DOHH2 (cell line): ENCODE data around the gene ACAA1.

Experiments used
- H3F3A ChIP-seq: fragments of 200-600 bp; sonication (generic), shearing (Covaris generic); 2 replicates; pipeline ENCODE4 v1.6.0; 2016; ENCODE audit warnings: antibody characterized with exemption, mild to moderate bottlenecking; ENCODE audit not compliant: control insufficient read depth, insufficient read depth
- H3K27ac ChIP-seq: fragments of 200-600 bp; sonication (generic); 2 replicates; pipeline ENCODE4 v1.5.1; 2014; ENCODE audit warnings: low read depth, mild to moderate bottlenecking, low read length, moderate library complexity
- H3K27me3 ChIP-seq: fragments of 200-600 bp; sonication (generic); 2 replicates; pipeline ENCODE4 v1.6.1; 2014; ENCODE audit warnings: mild to moderate bottlenecking, low read length, mixed read lengths; ENCODE audit not compliant: control insufficient read depth
- H3K36me3 ChIP-seq: fragments of 200-600 bp; sonication (generic); 2 replicates; pipeline ENCODE4 v1.6.1; 2014; ENCODE audit warnings: mild to moderate bottlenecking, low read length, moderate library complexity, mixed read lengths; ENCODE audit not compliant: control insufficient read depth
- H3K4me1 ChIP-seq: fragments of 200-600 bp; sonication (generic); 2 replicates; pipeline ENCODE4 v1.6.1; 2014; ENCODE audit warnings: mild to moderate bottlenecking, low read length, mixed read lengths; ENCODE audit not compliant: control insufficient read depth
- H3K4me2 ChIP-seq: fragments of 200-600 bp; sonication (generic); 2 replicates; pipeline ENCODE4 v1.6.0; 2014; ENCODE audit warnings: mild to moderate bottlenecking, low read length, moderate library complexity
- H3K4me3 ChIP-seq: fragments of 200-600 bp; sonication (generic); 2 replicates; pipeline ENCODE4 v1.5.1; 2014; ENCODE audit warnings: mild to moderate bottlenecking, low read length, mixed read lengths
- H3K79me2 ChIP-seq: fragments of 200-600 bp; sonication (generic); 2 replicates; pipeline ENCODE4 v1.6.1; 2014; ENCODE audit warnings: mild to moderate bottlenecking, low read length, mixed read lengths; ENCODE audit not compliant: control insufficient read depth
- H3K9me2 ChIP-seq: fragments of 200-600 bp; sonication (generic); replicated peaks from 2 replicates; pipeline ENCODE4 v1.6.1; 2014; ENCODE audit warnings: mild to moderate bottlenecking, low read length, mixed read lengths; ENCODE audit not compliant: control insufficient read depth
- H3K9me3 ChIP-seq: fragments of 200-600 bp; sonication (generic); 2 replicates; pipeline ENCODE4 v1.6.1; 2014; ENCODE audit warnings: antibody characterized with exemption, low read length, mixed read lengths; ENCODE audit not compliant: control insufficient read depth, insufficient read depth
- H4K20me1 ChIP-seq: fragments of 200-600 bp; sonication (generic); 2 replicates; pipeline ENCODE4 v1.6.0; 2014; ENCODE audit warnings: low read depth, mild to moderate bottlenecking, antibody characterized with exemption, low read length, moderate library complexity; ENCODE audit not compliant: control insufficient read depth, insufficient read depth
- EZH2phosphoT487 ChIP-seq: fragments of 200-600 bp; sonication (generic); IDR thresholded peaks from 2 replicates; pipeline ENCODE4 v1.6.1; 2017; ENCODE audit warnings: borderline replicate concordance, mild to moderate bottlenecking, antibody characterized with exemption, low read length, moderate library complexity, mixed read lengths
- TF ChIP-seq, protein P1 (sequence below): fragments of 200-600 bp; sonication (generic); IDR thresholded peaks from one replicate; pipeline ENCODE4 v1.5.1; 2014; ENCODE audit warnings: antibody characterized with exemption, mild to moderate bottlenecking, low read depth, low read length; ENCODE audit not compliant: poor library complexity, severe bottlenecking

ACAA1 gene

DNA sequence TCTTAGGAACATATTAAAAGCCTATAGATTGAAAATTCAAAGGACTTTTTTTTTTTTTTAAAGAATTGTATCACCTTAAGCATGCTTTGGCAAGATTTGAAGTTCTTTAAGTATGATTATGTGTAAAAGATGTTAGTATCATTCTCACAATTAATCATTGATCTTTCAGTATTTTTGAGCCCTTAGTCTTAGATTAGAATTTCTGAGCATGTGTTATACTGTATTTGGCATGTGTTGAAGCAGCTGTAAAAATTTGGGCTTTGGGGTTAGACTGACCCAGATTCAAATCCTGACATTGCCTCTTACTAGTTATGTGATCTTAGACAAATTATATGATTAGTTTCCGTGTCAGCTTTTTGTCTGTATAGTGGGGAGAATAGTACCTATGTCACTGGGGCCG lies 34.7 kb upstream of the ACAA1 start:
- Histone ChIP-seq H3K4me2 (no peak overlapping the region), H3K4me1 (peaks cover 27% of the 10 kb centered on the region)

DNA sequence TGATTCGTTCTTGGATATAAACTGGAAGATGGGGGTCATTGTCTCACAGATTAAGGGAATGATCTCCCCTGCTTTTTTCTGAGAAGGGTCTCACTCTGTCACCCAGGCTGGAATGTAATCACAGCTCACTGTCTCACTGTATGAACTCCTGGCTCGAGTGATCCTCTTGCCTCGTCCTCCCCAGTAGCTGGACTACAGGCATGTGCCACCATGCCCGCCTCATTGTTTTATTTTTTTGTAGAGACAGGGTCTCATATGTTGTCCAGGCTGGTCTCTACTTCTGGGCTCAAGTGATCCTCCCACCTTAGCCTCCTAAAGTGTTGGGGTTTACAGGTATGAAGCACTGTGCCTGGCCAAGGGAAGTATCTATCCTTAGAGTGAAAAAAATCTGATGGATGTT lies 33.8 kb upstream of the ACAA1 start:
- no peak for TF ChIP-seq EZH2phosphoT487
- peaks cover 32% of the 10 kb centered on the region for H3K4me1 ChIP-seq

More for the DNA sequence above, 34.7 kb upstream of the ACAA1 start:
- Histone ChIP-seq H3K27me3 (no peaks in the 10 kb centered on the region), H3K4me3 (no peak overlapping the region), H3K79me2 (peaks cover 99% of the 10 kb centered on the region), H4K20me1 (peaks cover 11% of the 10 kb centered on the region; the same call in 1 of the 2 replicates), H3K36me3 (no peaks in the 10 kb centered on the region; the same call in 1 of the 2 replicates), H3F3A (no peaks in the 10 kb centered on the region), H3K9me2 (no peaks in the 10 kb centered on the region), H3K9me3 (no peaks in the 10 kb centered on the region), H3K27ac (no peak overlapping the region)
- TF ChIP-seq EZH2phosphoT487, result no peak
- TF ChIP-seq, protein P1, sequence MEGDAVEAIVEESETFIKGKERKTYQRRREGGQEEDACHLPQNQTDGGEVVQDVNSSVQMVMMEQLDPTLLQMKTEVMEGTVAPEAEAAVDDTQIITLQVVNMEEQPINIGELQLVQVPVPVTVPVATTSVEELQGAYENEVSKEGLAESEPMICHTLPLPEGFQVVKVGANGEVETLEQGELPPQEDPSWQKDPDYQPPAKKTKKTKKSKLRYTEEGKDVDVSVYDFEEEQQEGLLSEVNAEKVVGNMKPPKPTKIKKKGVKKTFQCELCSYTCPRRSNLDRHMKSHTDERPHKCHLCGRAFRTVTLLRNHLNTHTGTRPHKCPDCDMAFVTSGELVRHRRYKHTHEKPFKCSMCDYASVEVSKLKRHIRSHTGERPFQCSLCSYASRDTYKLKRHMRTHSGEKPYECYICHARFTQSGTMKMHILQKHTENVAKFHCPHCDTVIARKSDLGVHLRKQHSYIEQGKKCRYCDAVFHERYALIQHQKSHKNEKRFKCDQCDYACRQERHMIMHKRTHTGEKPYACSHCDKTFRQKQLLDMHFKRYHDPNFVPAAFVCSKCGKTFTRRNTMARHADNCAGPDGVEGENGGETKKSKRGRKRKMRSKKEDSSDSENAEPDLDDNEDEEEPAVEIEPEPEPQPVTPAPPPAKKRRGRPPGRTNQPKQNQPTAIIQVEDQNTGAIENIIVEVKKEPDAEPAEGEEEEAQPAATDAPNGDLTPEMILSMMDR, result no peak

DNA sequence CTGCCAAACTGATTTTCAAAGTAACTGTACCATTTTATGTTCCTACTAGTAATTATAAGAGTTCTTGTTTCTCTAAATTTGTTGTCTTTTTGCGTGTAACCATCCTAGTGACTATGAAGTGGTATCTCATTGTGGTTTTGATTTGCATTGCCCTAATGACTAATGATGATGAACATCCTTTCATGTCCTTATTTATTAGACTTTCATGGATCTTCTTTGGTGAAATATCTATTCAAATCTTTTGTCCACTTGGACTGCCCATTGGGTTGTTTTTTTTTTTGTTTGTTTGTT lies 32.0 kb upstream of the ACAA1 start:
- peaks cover 9% of the 10 kb centered on the region for H3K36me3 ChIP-seq
- H4K20me1 ChIP-seq, result peaks cover 11% of the 10 kb centered on the region; the same call in 1 of the 2 replicates
- peaks cover 92% of the 10 kb centered on the region for H3K79me2 ChIP-seq
- H3K4me1 ChIP-seq, result peaks cover 39% of the 10 kb centered on the region
- peak overlapping the region; percentile 24; the same call in 1 of the 2 replicates for H3K4me3 ChIP-seq
- no peak overlapping the region for H3K27ac ChIP-seq
- no peaks in the 10 kb centered on the region for H3K27me3 ChIP-seq
- no peaks in the 10 kb centered on the region for H3F3A ChIP-seq
- H3K9me3 ChIP-seq, result no peaks in the 10 kb centered on the region
- TF ChIP-seq EZH2phosphoT487, result no peak
- H3K4me2 ChIP-seq, result peak overlapping the region; percentile 88
- H3K9me2 ChIP-seq, result no peaks in the 10 kb centered on the region

More for the DNA sequence above, 33.8 kb upstream of the ACAA1 start:
- peaks cover 11% of the 10 kb centered on the region; the same call in 1 of the 2 replicates for H4K20me1 ChIP-seq
- H3K9me3 ChIP-seq, result no peaks in the 10 kb centered on the region
- peaks cover 6% of the 10 kb centered on the region for H3K36me3 ChIP-seq
- H3K27ac ChIP-seq, result no peak overlapping the region
- no peak overlapping the region for H3K4me3 ChIP-seq
- no peak overlapping the region for H3K4me2 ChIP-seq
- no peaks in the 10 kb centered on the region for H3K27me3 ChIP-seq
- H3K79me2 ChIP-seq, result peaks cover 100% of the 10 kb centered on the region
- H3F3A ChIP-seq, result no peaks in the 10 kb centered on the region
- H3K9me2 ChIP-seq, result no peaks in the 10 kb centered on the region

DNA sequence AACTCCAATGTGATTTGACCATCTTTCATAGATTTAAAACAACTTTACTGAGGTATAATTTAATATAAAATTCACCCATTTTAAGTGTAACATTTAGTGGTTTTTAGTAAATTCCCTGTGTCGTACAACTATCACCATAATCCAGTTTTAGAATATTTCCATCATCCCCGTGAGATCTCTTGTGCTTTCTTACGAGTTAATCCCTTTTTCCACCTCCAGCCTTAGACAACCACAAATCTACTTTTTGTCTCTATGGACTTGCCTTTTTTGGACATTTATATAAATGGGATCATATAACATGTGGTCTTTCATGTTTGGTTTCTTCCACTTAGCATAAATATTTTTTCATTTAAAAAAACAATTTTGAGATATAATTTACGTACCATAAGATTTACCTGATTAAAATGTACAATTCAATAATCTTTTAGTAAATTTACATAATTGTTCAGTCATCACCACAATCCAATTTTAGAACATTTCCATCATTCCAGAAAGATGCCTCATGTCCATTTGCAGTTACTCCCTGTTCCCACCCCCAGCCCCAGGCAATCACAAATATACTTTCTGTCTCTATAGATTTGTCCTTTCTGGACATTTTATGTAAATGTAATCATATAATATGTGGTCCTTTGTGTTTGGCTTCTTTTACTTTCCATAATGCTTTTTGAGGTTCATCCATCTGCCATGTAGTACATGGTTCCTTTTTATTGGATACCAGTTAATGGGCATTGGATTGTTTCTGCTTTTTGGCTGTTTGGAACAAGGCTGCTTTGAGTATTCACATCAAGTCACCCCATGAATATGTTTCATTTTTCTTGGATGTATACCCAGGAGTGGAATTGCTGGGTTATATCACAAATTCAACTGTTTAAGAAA lies 31.5 kb upstream of the ACAA1 start:
- Histone ChIP-seq H3K27ac (no peak overlapping the region), H3K9me3 (no peaks in the 10 kb centered on the region), H3K36me3 (peaks cover 9% of the 10 kb centered on the region), H3K27me3 (no peaks in the 10 kb centered on the region), H3K9me2 (no peaks in the 10 kb centered on the region), H3F3A (peaks cover 5% of the 10 kb centered on the region; the same call in 1 of the 2 replicates), H3K4me1 (peaks cover 45% of the 10 kb centered on the region), H3K79me2 (peaks cover 87% of the 10 kb centered on the region), H4K20me1 (peaks cover 11% of the 10 kb centered on the region; the same call in 1 of the 2 replicates), H3K4me2 (peak overlapping the region; percentile 88), H3K4me3 (peak overlapping the region; percentile 24; the same call in 1 of the 2 replicates)
- TF ChIP-seq, protein P1, result no peak
- TF ChIP-seq EZH2phosphoT487, result no peak
